HCT116 (cell line): ENCODE results near the gene PPHLN1. TPM values are rescaled to one million over a fixed set of nuclear protein-coding genes. Genes with fewer than 3 reads are reported as not detected.

Source experiments
- ATAC-seq: fragments of 200-7000 bp; cut with Tn5 transposase; 2 replicates; pipeline ENCODE4 v1.9.1; 2020; ENCODE audit warnings: mild to moderate bottlenecking, moderate library complexity
- BruUV-seq: library from RNA; stranded (reverse); fragments of 400-500 nt; replicated peaks from 2 replicates; lab custom pipeline; 2021; lab: Mats Ljungman, UMichigan
- CTCF ChIA-PET: fragments of 300-600 bp; sonication (Branson Sonifier 250); formaldehyde crosslinking; loops from one replicate; lab custom pipeline; 2021; ENCODE audit warnings: antibody characterized with exemption; lab: Charles Lee
- POLR2A ChIA-PET: fragments of 300-600, 350-600 bp; sonication (Branson Sonifier 250); formaldehyde crosslinking; loops from one replicate; lab custom pipeline; 2021; ENCODE audit warnings: antibody characterized with exemption; lab: Charles Lee
- RAD21 ChIA-PET, 2 experiments: fragments of 300-600 bp; sonication (Branson Sonifier 250); formaldehyde crosslinking; loops; one replicate each; lab custom pipeline; 2023; ENCODE audit warnings: low total read pairs in 2 of 2; ENCODE audit not compliant: uncharacterized antibody in 2 of 2, unreplicated experiment in 2 of 2, low non-redundant PET in 1 of 2; lab: Charles Lee
- DNase-seq: peaks from one replicate; pipeline ENCODE4 v3.0.0-alpha.2; 2010; ENCODE audit warnings: low read depth, low spot score
- H2AFZ ChIP-seq: fragments of 200-600 bp; shearing (Covaris generic), sonication (generic); 2 replicates; pipeline ENCODE4 v1.6.1; 2017; ENCODE audit warnings: low read depth, mixed run types, mixed read lengths, antibody characterized with exemption, low read length; ENCODE audit not compliant: poor library complexity, severe bottlenecking
- H3K27ac ChIP-seq: 2 replicates; pipeline ENCODE4 v1.5.1; 2012; ENCODE audit warnings: low read depth, low read length
- H3K27me3 ChIP-seq: fragments of 200-600 bp; sonication (generic); 2 replicates; pipeline ENCODE4 v1.6.1; 2016; ENCODE audit warnings: mixed run types, low read length, mixed read lengths; ENCODE audit not compliant: insufficient read depth
- H3K36me3 ChIP-seq, 2 experiments: fragments of 200-500 bp in 1 of 2; fragments of 200-600 bp in 1 of 2; sonication (Bioruptor generic) in 1 of 2; sonication (generic) in 1 of 2; 2 replicates each; pipeline versions ENCODE4 v1.5.1 to v1.6.1; 2014 to 2016; ENCODE audit warnings: low read length in 2 of 2, inconsistent platforms in 1 of 2, mixed read lengths in 1 of 2, mixed run types in 1 of 2; ENCODE audit not compliant: insufficient read depth in 2 of 2, control insufficient read depth in 1 of 2
- H3K4me1 ChIP-seq, 2 experiments: fragments of 200-600 bp in 1 of 2; sonication (generic) in 1 of 2; 2 replicates each; pipeline versions ENCODE4 v1.5.1 to v1.6.1; 2012 to 2017; ENCODE audit warnings: low read length in 2 of 2, inconsistent platforms in 1 of 2, mild to moderate bottlenecking in 1 of 2, mixed read lengths in 1 of 2, mixed run types in 1 of 2, moderate library complexity in 1 of 2; ENCODE audit not compliant: insufficient read depth in 2 of 2, control insufficient read depth in 1 of 2
- H3K4me2 ChIP-seq: fragments of 200-600 bp; sonication (generic); 2 replicates; pipeline ENCODE4 v1.6.1; 2017; ENCODE audit warnings: mixed run types, low read length, mixed read lengths
- H3K4me3 ChIP-seq, 2 experiments: fragments of 200-600 bp in 1 of 2; sonication (generic) in 1 of 2; replicated peaks in 1 of 2; 2 replicates each; pipeline ENCODE4 v1.5.1; 2011 to 2016; ENCODE audit warnings: low read length in 2 of 2, control low read depth in 1 of 2, low read depth in 1 of 2, mild to moderate bottlenecking in 1 of 2, mixed read lengths in 1 of 2, mixed run types in 1 of 2
- H3K79me2 ChIP-seq: fragments of 200-600 bp; sonication (generic); 2 replicates; pipeline ENCODE4 v1.6.1; 2017; ENCODE audit warnings: mild to moderate bottlenecking, mixed run types, low read length, moderate library complexity, mixed read lengths; ENCODE audit not compliant: insufficient read depth
- H3K9ac ChIP-seq: fragments of 200-600 bp; sonication (generic); 2 replicates; pipeline ENCODE4 v1.6.1; 2016; ENCODE audit warnings: low read length, mixed read lengths
- H3K9me2 ChIP-seq: fragments of 200-600 bp; sonication (generic), shearing (Covaris generic); 2 replicates; pipeline ENCODE4 v1.6.1; 2017; ENCODE audit warnings: mixed run types, mild to moderate bottlenecking, moderate library complexity; ENCODE audit not compliant: insufficient read depth
- H3K9me3 ChIP-seq, 2 experiments: fragments of 200-500 bp in 1 of 2; fragments of 200-600 bp in 1 of 2; sonication (Bioruptor generic) in 1 of 2; sonication (generic) in 1 of 2; 2 replicates each; pipeline ENCODE4 v1.6.1; 2014 to 2017; ENCODE audit warnings: low read length in 2 of 2, mixed read lengths in 2 of 2, inconsistent platforms in 1 of 2, low read depth in 1 of 2, mild to moderate bottlenecking in 1 of 2, mixed run types in 1 of 2, moderate library complexity in 1 of 2; ENCODE audit not compliant: control insufficient read depth in 1 of 2, insufficient read depth in 1 of 2
- H4K20me1 ChIP-seq: fragments of 200-600 bp; sonication (generic), shearing (Covaris generic); 2 replicates; pipeline ENCODE4 v1.6.1; 2017; ENCODE audit warnings: mixed run types, mild to moderate bottlenecking, moderate library complexity; ENCODE audit not compliant: insufficient read depth
- ELF1 ChIP-seq: IDR thresholded peaks from 2 replicates; pipeline ENCODE4 v1.6.1; 2012; ENCODE audit warnings: low read depth, borderline replicate concordance
- EZH2 ChIP-seq: fragments of 200-600 bp; sonication (generic); IDR thresholded peaks from 2 replicates; pipeline ENCODE4 v1.6.1; 2017; ENCODE audit warnings: antibody characterized with exemption, mixed run types
- JUND ChIP-seq: IDR thresholded peaks from 2 replicates; pipeline ENCODE4 v1.6.1; 2012
- POLR2AphosphoS5 ChIP-seq: IDR thresholded peaks from 2 replicates; pipeline ENCODE4 v1.6.1; 2011; ENCODE audit warnings: mild to moderate bottlenecking, low read depth, low read length, moderate library complexity
- RAD21 ChIP-seq: IDR thresholded peaks from 2 replicates; pipeline ENCODE4 v1.6.1; 2012; ENCODE audit warnings: low read depth, mild to moderate bottlenecking
- REST ChIP-seq: IDR thresholded peaks from 2 replicates; pipeline ENCODE4 v1.6.1; 2012; ENCODE audit warnings: low read depth
- SP1 ChIP-seq: IDR thresholded peaks from 2 replicates; pipeline ENCODE4 v1.6.1; 2012; ENCODE audit warnings: low read depth
- TCF7L2 ChIP-seq: IDR thresholded peaks from 2 replicates; pipeline ENCODE4 v1.7.0; 2011; ENCODE audit warnings: borderline replicate concordance, inconsistent platforms; ENCODE audit not compliant: insufficient read depth, insufficient read length; ENCODE audit errors: extremely low read depth
- YY1 ChIP-seq: IDR thresholded peaks from 2 replicates; pipeline ENCODE4 v1.6.1; 2011; ENCODE audit warnings: low read length, low read depth, moderate library complexity, mild to moderate bottlenecking; ENCODE audit not compliant: insufficient replicate concordance; ENCODE audit errors: extremely low read depth
- ZFX ChIP-seq: fragments of 450-650 bp; IDR thresholded peaks from 2 replicates; pipeline ENCODE4 v1.6.1; 2017
- ZNF274 ChIP-seq: fragments of 200-500 bp; sonication (Bioruptor generic); IDR thresholded peaks from 2 replicates; pipeline ENCODE4 v1.6.1; 2014; ENCODE audit warnings: mild to moderate bottlenecking, low read depth, low read length, inconsistent platforms
- intact Hi-C: fragments of 100-400 bp; cut with micrococcal nuclease; formaldehyde crosslinking; loops from 2 replicates; pipeline ENCODE4 v1.10.0; 2022
- total RNA-seq: library from RNA; stranded (reverse); gene quantifications from one replicate; pipeline ENCODE4 v1.2.1, GENCODE V29; 2021; ENCODE audit not compliant: unreplicated experiment
- TF ChIP-seq, protein P1 (sequence below): IDR thresholded peaks from 2 replicates; pipeline ENCODE4 v1.6.1; 2011; ENCODE audit warnings: mild to moderate bottlenecking, low read length, moderate library complexity; ENCODE audit not compliant: insufficient replicate concordance; ENCODE audit errors: extremely low read depth

The PPHLN1 gene
- total RNA-seq, 1 experiment from 2014 or later = 57.4 TPM

DNA sequence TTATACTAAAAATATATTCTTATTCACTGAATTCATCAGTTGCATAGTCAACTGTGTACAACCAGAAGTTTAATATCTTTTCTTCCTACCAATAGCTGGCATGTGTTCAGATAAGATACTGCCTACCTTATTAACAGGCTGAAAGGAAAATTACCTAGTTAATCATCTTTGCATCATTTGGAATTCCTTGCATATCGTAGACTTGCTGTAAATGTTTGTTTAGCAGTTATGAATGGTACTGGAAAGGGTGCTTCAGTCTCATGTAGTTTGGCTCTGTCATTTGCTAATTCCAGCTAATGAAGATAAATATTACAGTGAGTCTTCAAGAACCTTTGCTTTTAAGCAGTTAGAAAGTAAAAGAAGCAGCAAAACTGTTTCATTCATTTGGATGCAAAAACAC lies 84.4 kb downstream of the PPHLN1 start:
- Histone ChIP-seq H3K4me1 (no peaks in the 10 kb centered on the region; a peak in 3 of 4 replicates), H3K27ac (no peak overlapping the region), H2AFZ (no peak overlapping the region), H3K9me3 (no peaks in the 10 kb centered on the region), H3K9me2 (no peaks in the 10 kb centered on the region), H3K27me3 (no peaks in the 10 kb centered on the region), H3K79me2 (no peaks in the 10 kb centered on the region), H3K36me3 (no peaks in the 10 kb centered on the region), H3K9ac (no peak overlapping the region), H4K20me1 (no peaks in the 10 kb centered on the region), H3K4me3 (no peak overlapping the region), H3K4me2 (no peak overlapping the region)
- DNase-seq = no peak
- no TSS peak for BruUV-seq
- ATAC-seq = no peak
- CTCF ChIA-PET = no interaction called here
- POLR2A ChIA-PET = no interaction called here
- intact Hi-C loops = no loop called here
- RAD21 ChIA-PET = no interaction called here
- no peak for TF ChIP-seq TCF7L2
- TF ChIP-seq, protein P1, sequence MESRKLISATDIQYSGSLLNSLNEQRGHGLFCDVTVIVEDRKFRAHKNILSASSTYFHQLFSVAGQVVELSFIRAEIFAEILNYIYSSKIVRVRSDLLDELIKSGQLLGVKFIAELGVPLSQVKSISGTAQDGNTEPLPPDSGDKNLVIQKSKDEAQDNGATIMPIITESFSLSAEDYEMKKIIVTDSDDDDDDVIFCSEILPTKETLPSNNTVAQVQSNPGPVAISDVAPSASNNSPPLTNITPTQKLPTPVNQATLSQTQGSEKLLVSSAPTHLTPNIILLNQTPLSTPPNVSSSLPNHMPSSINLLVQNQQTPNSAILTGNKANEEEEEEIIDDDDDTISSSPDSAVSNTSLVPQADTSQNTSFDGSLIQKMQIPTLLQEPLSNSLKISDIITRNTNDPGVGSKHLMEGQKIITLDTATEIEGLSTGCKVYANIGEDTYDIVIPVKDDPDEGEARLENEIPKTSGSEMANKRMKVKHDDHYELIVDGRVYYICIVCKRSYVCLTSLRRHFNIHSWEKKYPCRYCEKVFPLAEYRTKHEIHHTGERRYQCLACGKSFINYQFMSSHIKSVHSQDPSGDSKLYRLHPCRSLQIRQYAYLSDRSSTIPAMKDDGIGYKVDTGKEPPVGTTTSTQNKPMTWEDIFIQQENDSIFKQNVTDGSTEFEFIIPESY = no peak
- TF ChIP-seq SP1 = no peak
- TF ChIP-seq RAD21 = no peak
- TF ChIP-seq POLR2AphosphoS5 = no peak

GRCh38 chr12:42420395-42420794 lies 94.4 kb downstream of the PPHLN1 start:
- POLR2A ChIA-PET = no interaction called here
- H3K9me3 ChIP-seq = no peaks in the 10 kb centered on the region
- intact Hi-C loops = no loop called here
- TF ChIP-seq TCF7L2 (no peak), RAD21 (no peak), ELF1 (no peak), ZNF274 (no peak), REST (no peak), YY1 (no peak), EZH2 (no peak), ZFX (no peak), JUND (no peak)
- TF ChIP-seq, protein P1 = no peak

More at GRCh38 chr12:42420395-42420794, 94.4 kb downstream of the PPHLN1 start:
- peaks cover 11 to 25% of the 10 kb centered on the region in 2 experiments; a peak in 3 of 4 replicates for H3K4me1 ChIP-seq
- 0 out of 2 replicates have a peak, but pooled peaks cover 8% of the 10 kb centered on the region for H3K79me2 ChIP-seq
- DNase-seq (no peak), ATAC-seq (no peak)
- no peak overlapping the region for H3K4me3 ChIP-seq
- no peaks in the 10 kb centered on the region; the same call in 1 of the 2 replicates for H4K20me1 ChIP-seq
- RAD21 ChIA-PET = no interaction called here
- H3K36me3 ChIP-seq = no peaks in the 10 kb centered on the region
- no peak overlapping the region for H2AFZ ChIP-seq
- no TSS peak for BruUV-seq
- H3K9me2 ChIP-seq = no peaks in the 10 kb centered on the region
- no peak overlapping the region for H3K27ac ChIP-seq
- no peak overlapping the region for H3K9ac ChIP-seq
- H3K4me2 ChIP-seq = no peak overlapping the region
- CTCF ChIA-PET = no interaction called here
- H3K27me3 ChIP-seq = no peaks in the 10 kb centered on the region
